Measurements from ENCODE around the gene CCDC47.
A peak's percentile ranks its signal among the peaks of the same experiment; 100 is the strongest.
"Not testable (repeated sequence)": the region's sequence is repeated elsewhere in the genome, so short reads cannot be mapped to it uniquely, and the experiment has no call there.

CCDC47 gene

GRCh38 chr17:63773272-63774140 lies at the start of gene CCDC47:
Gene CCDC47 (minus strand): TSS chr17:63773597. CDS start chr17:63766175, 7,422 bp downstream.
- peak; percentile 97 to 98 for DNase-seq (ENCODE audit: low read depth in 1 of 2, low spot score in 1 of 2)

- no peak for DNase-seq (ENCODE audit: low read depth in 1 of 2, low spot score in 1 of 2)
Observed at GRCh38 chr17:63822537-63822936, 49.1 kb upstream of the CCDC47 start.

- DNase-seq (ENCODE audit: low read depth in 1 of 2, low spot score in 1 of 2) = no peak
Observed at GRCh38 chr17:63821804-63822203, 48.4 kb upstream of the CCDC47 start.

GRCh38 chr17:63820963-63821561 lies 47.7 kb upstream of the CCDC47 start:
- no peak for DNase-seq (ENCODE audit: low read depth in 1 of 2, low spot score in 1 of 2)

GRCh38 chr17:63819585-63820537 lies 46.5 kb upstream of the CCDC47 start:
- DNase-seq (ENCODE audit: low read depth in 1 of 2, low spot score in 1 of 2) = no peak

GRCh38 chr17:63819131-63819530 lies 45.7 kb upstream of the CCDC47 start:
- DNase-seq (ENCODE audit: low read depth in 1 of 2, low spot score in 1 of 2) = no peak

- no peak for DNase-seq (ENCODE audit: low read depth in 1 of 2, low spot score in 1 of 2)
Observed at GRCh38 chr17:63817736-63818385, 44.5 kb upstream of the CCDC47 start.

- DNase-seq (ENCODE audit: low read depth in 1 of 2, low spot score in 1 of 2) = no peak
Observed at GRCh38 chr17:63816669-63817068, 43.3 kb upstream of the CCDC47 start.

- no peak for DNase-seq (ENCODE audit: low read depth in 1 of 2, low spot score in 1 of 2)
Observed at GRCh38 chr17:63816123-63816522, 42.7 kb upstream of the CCDC47 start.

GRCh38 chr17:63809970-63810369 lies 36.6 kb upstream of the CCDC47 start:
- no peak for DNase-seq (ENCODE audit: low read depth in 1 of 2, low spot score in 1 of 2)

GRCh38 chr17:63805591-63805990 lies 32.2 kb upstream of the CCDC47 start:
- DNase-seq (ENCODE audit: low read depth in 1 of 2, low spot score in 1 of 2) = no peak

GRCh38 chr17:63804328-63804727 lies 30.9 kb upstream of the CCDC47 start:
- no peak for DNase-seq (ENCODE audit: low read depth in 1 of 2, low spot score in 1 of 2)

- no peak for DNase-seq (ENCODE audit: low read depth in 1 of 2, low spot score in 1 of 2)
Observed at GRCh38 chr17:63800783-63801182, 27.4 kb upstream of the CCDC47 start.

GRCh38 chr17:63798572-63799106 lies 25.2 kb upstream of the CCDC47 start:
- DNase-seq (ENCODE audit: low read depth in 1 of 2, low spot score in 1 of 2) = no peak

GRCh38 chr17:63796375-63796774 lies 23.0 kb upstream of the CCDC47 start:
- DNase-seq (ENCODE audit: low read depth in 1 of 2, low spot score in 1 of 2) = not testable (repeated sequence)

- no peak for DNase-seq (ENCODE audit: low read depth in 1 of 2, low spot score in 1 of 2)
Observed at GRCh38 chr17:63792055-63792729, 18.8 kb upstream of the CCDC47 start.

- DNase-seq (ENCODE audit: low read depth in 1 of 2, low spot score in 1 of 2) = no peak
Observed at GRCh38 chr17:63790057-63790456, 16.7 kb upstream of the CCDC47 start.

- no peak for DNase-seq (ENCODE audit: low read depth in 1 of 2, low spot score in 1 of 2)
Observed at GRCh38 chr17:63786971-63787711, 13.7 kb upstream of the CCDC47 start.

GRCh38 chr17:63786117-63786516 lies 12.7 kb upstream of the CCDC47 start:
- no peak for DNase-seq (ENCODE audit: low read depth in 1 of 2, low spot score in 1 of 2)

All from activated CD4-positive, alpha-beta T cell treated with anti-CD3 and anti-CD28 coated beads, Interleukin-2, amount 50 U/mL, for 24 hours (primary cell).